NT2/D1 (cell line): ENCODE measurements around the gene SIGLEC15.
"Not testable (repeated sequence)": the region's sequence is repeated elsewhere in the genome, so short reads cannot be mapped to it uniquely, and the experiment has no call there.

Experiments
- DNase-seq: peaks from one replicate; pipeline ENCODE4 v3.0.0-alpha.2; 2011; ENCODE audit warnings: low read depth, low spot score
- H3K27me3 ChIP-seq: 2 replicates; pipeline ENCODE4 v1.6.0; 2011; ENCODE audit warnings: mild to moderate bottlenecking; ENCODE audit not compliant: insufficient read length, insufficient read depth
- H3K36me3 ChIP-seq: 2 replicates; pipeline ENCODE4 v1.6.1; 2011; ENCODE audit warnings: mild to moderate bottlenecking, low read length, mixed read lengths; ENCODE audit not compliant: insufficient read depth, insufficient read length
- H3K4me1 ChIP-seq: 2 replicates; pipeline ENCODE4 v1.5.1; 2011; ENCODE audit not compliant: insufficient read depth, insufficient read length
- H3K4me3 ChIP-seq: 2 replicates; pipeline ENCODE4 v1.5.1; 2011; ENCODE audit warnings: low read depth; ENCODE audit not compliant: insufficient read length
- H3K9ac ChIP-seq: 2 replicates; pipeline ENCODE4 v1.6.0; 2011; ENCODE audit warnings: low read depth; ENCODE audit not compliant: insufficient read length
- H3K9me3 ChIP-seq: 2 replicates; pipeline ENCODE4 v1.5.1; 2011; ENCODE audit warnings: mild to moderate bottlenecking, low read length; ENCODE audit not compliant: insufficient read depth
- SUZ12 ChIP-seq: IDR thresholded peaks from 2 replicates; pipeline ENCODE4 v1.6.1; 2011; ENCODE audit not compliant: insufficient read length, insufficient read depth; ENCODE audit errors: extremely low read depth
- YY1 ChIP-seq: IDR thresholded peaks from 2 replicates; pipeline ENCODE4 v1.6.1; 2011; ENCODE audit not compliant: insufficient read length, insufficient read depth
- ZNF274 ChIP-seq: IDR thresholded peaks from 2 replicates; pipeline ENCODE4 v1.6.1; 2011; ENCODE audit warnings: mild to moderate bottlenecking, low read depth, low read length

The SIGLEC15 gene

GRCh38 chr18:45805551-45805950 is 19.9 kb upstream of the SIGLEC15 start:
- TF ChIP-seq SUZ12 (no peak), ZNF274 (no peak), YY1 (no peak)
- no peaks in the 10 kb centered on the region for H3K36me3 ChIP-seq
- no peaks in the 10 kb centered on the region for H3K27me3 ChIP-seq
- H3K9ac ChIP-seq = no peak overlapping the region
- 0 out of 2 replicates have a peak, but pooled peaks cover 5% of the 10 kb centered on the region for H3K9me3 ChIP-seq
- DNase-seq = no peak
- peaks cover 3% of the 10 kb centered on the region for H3K4me1 ChIP-seq
- no peak overlapping the region for H3K4me3 ChIP-seq

GRCh38 chr18:45806226-45806625 is 19.2 kb upstream of the SIGLEC15 start:
- Histone ChIP-seq H3K4me3 (no peak overlapping the region), H3K27me3 (no peaks in the 10 kb centered on the region), H3K9ac (no peak overlapping the region), H3K36me3 (no peaks in the 10 kb centered on the region), H3K4me1 (peaks cover 3% of the 10 kb centered on the region), H3K9me3 (0 out of 2 replicates have a peak, but pooled peaks cover 5% of the 10 kb centered on the region)
- TF ChIP-seq SUZ12 = no peak
- TF ChIP-seq YY1 = no peak
- no peak for TF ChIP-seq ZNF274
- no peak for DNase-seq

- not testable (repeated sequence) for H3K9ac ChIP-seq, H3K9me3 ChIP-seq, H3K27me3 ChIP-seq, DNase-seq, H3K4me3 ChIP-seq, H3K4me1 ChIP-seq, H3K36me3 ChIP-seq
Measured at GRCh38 chr18:45807144-45807543, 18.3 kb upstream of the SIGLEC15 start.

DNA sequence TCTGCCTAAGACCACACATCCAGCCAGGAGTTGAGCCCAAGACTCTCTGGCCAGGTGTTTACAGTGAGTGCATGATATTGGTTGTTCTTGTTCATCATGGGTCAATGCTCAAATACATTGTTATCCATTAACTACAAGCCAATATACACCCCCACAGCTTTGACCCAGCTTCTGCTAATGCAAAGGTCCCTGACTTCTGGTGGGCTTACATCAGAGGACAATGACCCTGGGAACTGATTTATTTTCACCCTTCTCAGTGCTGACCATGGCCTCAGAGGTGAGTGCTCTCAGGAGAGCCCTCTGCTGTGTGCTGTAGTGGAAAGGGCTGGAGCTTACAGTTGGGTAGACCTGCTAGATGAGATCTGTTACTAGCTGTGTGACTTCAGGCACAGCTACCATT is 10.7 kb upstream of the SIGLEC15 start:
- not testable (repeated sequence) for H3K4me1 ChIP-seq, H3K36me3 ChIP-seq, H3K9me3 ChIP-seq, DNase-seq, H3K9ac ChIP-seq, H3K27me3 ChIP-seq, H3K4me3 ChIP-seq

GRCh38 chr18:45817543-45817942 is 7.9 kb upstream of the SIGLEC15 start:
- Histone ChIP-seq H3K9me3 (no peaks in the 10 kb centered on the region), H3K4me3 (no peak overlapping the region), H3K36me3 (no peaks in the 10 kb centered on the region), H3K9ac (no peak overlapping the region), H3K27me3 (no peaks in the 10 kb centered on the region), H3K4me1 (no peaks in the 10 kb centered on the region)
- no peak for DNase-seq
- TF ChIP-seq ZNF274 (no peak), YY1 (no peak), SUZ12 (no peak)

DNA sequence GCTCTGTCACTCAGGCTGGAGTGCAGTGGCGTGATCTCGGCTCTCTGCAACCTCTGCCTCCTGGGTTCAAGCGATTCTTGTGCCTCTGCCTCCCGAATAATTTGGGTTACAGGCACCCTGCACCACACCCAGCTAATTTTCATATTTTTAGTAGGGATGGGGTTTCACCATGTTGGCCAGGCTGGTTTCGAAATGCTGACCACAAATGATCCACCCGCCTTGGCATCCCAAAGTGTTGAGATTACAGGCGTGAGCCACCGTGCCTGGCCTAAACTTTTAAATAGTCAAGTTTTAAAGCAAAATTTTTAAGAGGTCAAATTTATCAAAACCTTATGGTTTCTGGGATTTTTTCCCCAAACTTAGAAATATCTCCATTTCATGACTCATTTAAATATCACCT is 6.7 kb upstream of the SIGLEC15 start:
- H3K9ac ChIP-seq, H3K27me3 ChIP-seq, H3K4me3 ChIP-seq, H3K36me3 ChIP-seq, H3K9me3 ChIP-seq, H3K4me1 ChIP-seq, DNase-seq: not testable (repeated sequence)

- no peaks in the 10 kb centered on the region for H3K27me3 ChIP-seq
- no peaks in the 10 kb centered on the region for H3K9me3 ChIP-seq
- TF ChIP-seq YY1 (no peak), SUZ12 (no peak)
- no peak for DNase-seq
- no peak overlapping the region for H3K9ac ChIP-seq
- no peaks in the 10 kb centered on the region for H3K4me1 ChIP-seq
- H3K4me3 ChIP-seq = no peak overlapping the region
- H3K36me3 ChIP-seq = no peaks in the 10 kb centered on the region
Measured at GRCh38 chr18:45820106-45820745, 5.2 kb upstream of the SIGLEC15 start.

DNA sequence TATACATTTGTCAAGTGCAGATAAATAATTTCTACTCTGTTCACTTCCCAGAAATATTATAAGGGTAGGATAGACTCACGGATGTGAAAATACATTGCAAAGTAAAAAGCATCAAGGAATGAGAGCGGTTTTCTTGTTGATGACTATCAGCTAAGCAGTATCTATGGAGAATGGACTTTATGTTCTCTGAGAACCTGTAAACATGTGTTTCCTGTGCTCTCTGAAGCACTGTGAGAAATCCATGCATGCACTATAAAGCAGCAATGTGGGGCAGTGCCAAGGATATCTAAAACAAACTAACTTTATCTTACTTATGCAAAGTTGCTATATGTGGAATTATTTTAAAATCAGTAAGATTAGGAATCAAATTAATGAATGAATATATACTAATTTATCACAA is 4.4 kb upstream of the SIGLEC15 start:
- no peak overlapping the region for H3K4me3 ChIP-seq
- DNase-seq = no peak
- H3K36me3 ChIP-seq = no peaks in the 10 kb centered on the region
- no peaks in the 10 kb centered on the region for H3K27me3 ChIP-seq
- TF ChIP-seq ZNF274 (no peak), YY1 (no peak), SUZ12 (no peak)
- no peak overlapping the region for H3K9ac ChIP-seq
- H3K9me3 ChIP-seq = no peaks in the 10 kb centered on the region
- peaks cover 2% of the 10 kb centered on the region for H3K4me1 ChIP-seq
